A549 (cell line): Measurements from ENCODE around the gene CADM4.

ENCODE experiments used
- CEBPB ChIP-seq, 2 experiments: fragments of >200 bp in 1 of 2; sonication (Bioruptor Twin) in 1 of 2; formaldehyde crosslinking in 1 of 2; IDR thresholded peaks; 2 replicates each; pipeline ENCODE4 v1.6.1; 2012 to 2016
- CTCF ChIP-seq: fragments of >200 bp; sonication (Bioruptor Twin); formaldehyde crosslinking; IDR thresholded peaks from 3 replicates; pipeline ENCODE4 v1.5.1; 2016
- ELK1 ChIP-seq: fragments of 150-350 bp; IDR thresholded peaks from 2 replicates; pipeline ENCODE4 v1.6.1; 2014; ENCODE audit warnings: low read depth, mild to moderate bottlenecking, low read length
- HMGXB4 ChIP-seq: fragments of 250-450 bp; sonication (Bioruptor Pico); IDR thresholded peaks from 2 replicates; pipeline ENCODE4 v1.5.0; 2021; ENCODE audit warnings: mild to moderate bottlenecking, moderate library complexity, borderline replicate concordance
- HOXA7 ChIP-seq: fragments of 250-450 bp; sonication (Bioruptor Pico); IDR thresholded peaks from 2 replicates; pipeline ENCODE4 v1.5.0; 2020; ENCODE audit warnings: mild to moderate bottlenecking, moderate library complexity
- KDM1A ChIP-seq: fragments of 200-600 bp; sonication (generic); IDR thresholded peaks from 2 replicates; pipeline ENCODE4 v1.6.1; 2016; ENCODE audit warnings: low read depth, mild to moderate bottlenecking
- MAX ChIP-seq: IDR thresholded peaks from 2 replicates; pipeline ENCODE4 v1.6.1; 2012
- MYC ChIP-seq: IDR thresholded peaks from 2 replicates; pipeline ENCODE4 v1.6.1; 2012; ENCODE audit warnings: mild to moderate bottlenecking, inconsistent platforms, low read length, improper control_type of control experiment, borderline replicate concordance
- PBX3 ChIP-seq: IDR thresholded peaks from 2 replicates; pipeline ENCODE4 v1.6.1; 2012
- POLR2A ChIP-seq: IDR thresholded peaks from 2 replicates; pipeline ENCODE4 v1.6.1; 2012; ENCODE audit warnings: mild to moderate bottlenecking, low read length
- RAD21 ChIP-seq, 2 experiments: fragments of >200 bp in 1 of 2; sonication (Bioruptor Twin) in 1 of 2; formaldehyde crosslinking in 1 of 2; IDR thresholded peaks in 1 of 2; conservative IDR thresholded peaks in 1 of 2; 2 replicates in 1 of 2; 3 replicates in 1 of 2; pipeline ENCODE4 v1.6.1; 2012 to 2018; ENCODE audit warnings: inconsistent platforms in 1 of 2
- RARB ChIP-seq: fragments of 250-450 bp; sonication (Bioruptor Pico); IDR thresholded peaks from 2 replicates; pipeline ENCODE4 v1.8.0; 2021; ENCODE audit warnings: mild to moderate bottlenecking, moderate library complexity
- REST ChIP-seq: fragments of 200-600 bp; sonication (generic); IDR thresholded peaks from 2 replicates; pipeline ENCODE4 v1.6.1; 2016; ENCODE audit warnings: antibody characterized with exemption, mild to moderate bottlenecking, moderate library complexity
- RFX5 ChIP-seq: fragments of 450-650 bp; IDR thresholded peaks from 2 replicates; pipeline ENCODE4 v1.7.1; 2014; ENCODE audit warnings: antibody characterized with exemption, mild to moderate bottlenecking, moderate library complexity

- TF ChIP-seq CTCF (no peak), RFX5 (no peak), POLR2A (no peak), REST (no peak), PBX3 (no peak), KDM1A (no peak), CEBPB (IDR thresholded peaks at IDR 0.05) (no peak), MAX (no peak), RARB (no peak), HMGXB4 (CRISPR knock-in tag) (no peak), HOXA7 (CRISPR knock-in tag) (no peak), RAD21 (conservative IDR thresholded peaks at IDR 0.05 in 1 of 2, IDR thresholded peaks at IDR 0.05 in 1 of 2) (no peak), ELK1 (no peak), MYC (no peak)
Measured at GRCh38 chr19:43633520-43633919, 6.1 kb downstream of the CADM4 start.
